Stimulated activated CD8-positive, alpha-beta memory T cell treated with anti-CD3 and anti-CD28 coated beads, Interleukin-4, amount 100 ng/mL, for 4 hours (primary cell): ENCODE results near the gene KCNIP3.

ENCODE experiments used
- DNase-seq, 2 donors: peaks; one replicate each; pipeline ENCODE4 v3.0.0-alpha.2; 2020; ENCODE audit warnings: low read depth in 2 of 2, low spot score in 1 of 2

KCNIP3 gene

DNA sequence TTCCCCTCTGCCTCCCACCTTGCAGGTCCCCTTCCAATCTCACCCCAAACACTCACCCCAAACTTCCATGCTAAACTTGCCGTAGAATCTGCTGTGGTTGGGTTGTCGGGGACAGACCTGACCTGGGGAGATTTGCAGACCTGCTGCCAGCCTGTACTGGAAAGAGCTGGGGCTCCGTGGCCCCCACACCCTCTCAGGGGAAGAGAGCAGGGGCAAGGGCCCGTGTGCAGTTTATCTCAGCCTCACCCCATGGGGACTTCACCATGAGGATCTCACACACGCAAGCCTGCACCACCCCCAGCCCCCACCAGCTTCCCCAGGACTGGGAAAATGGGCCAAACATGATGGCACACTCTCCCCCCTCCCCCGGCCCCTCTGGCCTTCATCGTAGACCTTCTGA lies 30.7 kb downstream of the KCNIP3 start:
- no peak for DNase-seq

DNA sequence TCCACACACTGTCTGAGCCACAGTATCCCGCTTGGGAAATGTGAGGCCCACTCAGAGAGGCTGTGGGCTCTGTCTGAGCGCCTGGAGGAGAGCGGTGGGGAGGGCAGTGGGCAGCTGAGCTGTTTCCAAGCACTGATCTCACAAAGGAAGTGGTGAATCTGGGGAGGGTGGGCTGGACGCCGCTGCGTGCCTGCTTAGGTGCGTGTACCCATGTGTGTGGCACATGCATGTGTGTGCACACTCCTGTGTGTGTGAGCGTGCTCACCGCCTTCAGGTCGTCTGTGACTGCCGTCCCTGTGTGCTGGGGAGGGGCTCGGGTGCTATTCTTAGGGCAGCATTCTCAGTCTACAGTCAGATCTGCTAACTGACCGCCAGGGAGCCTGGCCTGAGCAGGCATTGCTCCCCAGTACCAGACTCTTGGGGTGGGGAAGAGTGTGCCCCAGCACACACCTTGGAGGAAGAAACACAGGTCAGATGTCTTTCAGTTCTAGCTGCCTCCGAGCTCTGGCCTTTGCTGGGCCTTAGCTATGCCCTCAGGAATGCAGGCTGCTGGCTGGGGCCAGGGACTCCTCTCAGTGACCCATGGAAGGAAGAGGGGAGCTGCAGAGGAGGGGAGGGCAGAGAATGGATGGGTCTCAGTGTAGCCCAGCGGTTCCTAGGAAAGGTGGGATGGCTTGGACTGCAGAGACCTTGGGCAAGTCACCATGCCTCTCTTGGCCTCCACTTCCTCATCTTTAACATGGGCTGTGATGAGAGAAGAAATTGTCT lies 31.4 kb downstream of the KCNIP3 start:
- no peak for DNase-seq

DNA sequence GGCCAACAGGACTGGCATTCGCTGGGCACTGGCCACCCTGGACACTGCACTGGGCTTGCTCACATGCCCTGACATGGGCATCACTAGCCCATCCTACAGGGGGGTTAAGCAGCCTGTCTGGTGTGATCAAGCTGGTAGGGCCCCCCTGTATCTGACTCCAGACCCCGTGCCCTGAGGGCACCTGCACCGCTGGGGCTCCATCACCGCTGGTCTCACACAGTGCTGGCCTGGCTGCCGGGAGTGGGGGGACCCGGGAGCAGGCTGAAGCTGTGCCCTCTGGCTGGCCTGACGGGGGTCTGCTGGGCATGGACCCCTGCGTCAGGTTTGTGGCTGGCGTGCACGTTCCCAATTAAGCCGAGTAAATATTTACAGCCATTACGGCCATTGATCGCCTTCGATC lies 32.3 kb downstream of the KCNIP3 start:
- no peak for DNase-seq

DNA sequence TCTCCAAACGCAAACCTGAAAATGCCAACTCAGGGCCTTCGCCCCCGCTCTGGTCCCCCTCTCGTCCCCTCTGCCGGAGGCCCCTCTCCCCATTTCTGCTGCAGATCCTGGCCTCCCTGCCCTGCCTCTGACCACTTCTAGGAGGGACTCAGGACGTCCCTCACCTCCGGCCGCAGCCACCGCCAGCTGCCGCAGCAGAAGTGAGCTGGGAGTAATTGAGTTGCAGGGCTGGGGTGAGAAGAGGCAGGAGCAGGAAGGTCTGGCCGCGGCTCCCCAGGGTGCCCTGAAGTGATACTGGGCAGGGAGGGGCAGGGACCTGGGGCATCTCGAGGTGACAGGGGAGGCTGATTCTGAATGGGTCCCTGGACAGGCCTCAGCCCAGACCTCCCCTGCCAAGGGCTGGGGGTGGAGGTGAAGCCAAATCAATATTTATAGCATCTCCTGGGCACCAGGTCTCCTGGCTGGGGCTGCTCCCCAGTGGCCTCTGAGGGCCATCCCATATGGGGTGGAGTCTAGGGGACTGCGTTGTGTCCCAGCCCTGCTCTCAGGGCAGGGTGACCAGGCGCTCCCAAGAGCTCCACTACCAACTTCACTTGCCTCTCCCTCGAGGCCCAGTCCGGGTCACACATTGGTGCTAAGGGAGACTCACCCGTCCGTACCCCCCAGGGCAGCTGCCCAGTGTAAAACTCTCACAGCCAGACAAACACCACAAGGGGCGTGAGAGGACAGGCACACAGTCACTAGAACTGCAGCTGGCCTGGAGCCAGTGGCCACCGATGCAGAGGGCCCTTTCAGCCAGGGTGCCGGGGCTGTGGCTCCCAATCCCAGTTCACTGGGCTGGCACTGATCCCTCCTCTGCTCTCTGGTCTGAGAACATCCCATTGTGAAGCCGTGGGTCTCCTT lies 33.0 kb downstream of the KCNIP3 start:
- no peak for DNase-seq

DNA sequence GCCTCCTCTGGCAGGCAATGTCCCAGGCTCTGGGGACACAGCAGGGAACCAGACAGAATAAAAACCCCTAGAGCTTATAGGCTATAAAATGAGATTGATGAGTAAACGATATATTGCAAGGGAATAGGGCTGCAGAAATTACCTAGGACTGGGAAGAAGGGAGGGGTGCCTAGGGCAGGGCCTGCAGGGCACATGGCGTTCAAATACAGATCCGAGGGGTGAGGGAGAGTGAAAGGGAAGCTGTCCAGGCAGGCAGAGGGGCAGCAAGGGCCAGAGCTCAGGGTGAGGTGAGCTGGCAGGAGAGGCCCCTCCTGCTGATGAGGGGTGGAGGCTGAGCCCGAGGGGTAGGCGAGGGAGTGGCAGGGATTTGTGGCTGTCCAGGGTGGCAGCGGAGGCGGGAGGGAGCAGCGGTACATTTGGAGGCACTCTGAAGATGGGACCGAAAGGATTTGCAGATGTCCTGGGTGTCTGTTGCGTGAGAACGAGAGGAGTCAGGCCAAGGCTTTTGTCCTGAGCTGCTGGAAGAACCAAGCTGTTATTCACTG lies 33.7 kb downstream of the KCNIP3 start:
- DNase-seq: no peak

DNA sequence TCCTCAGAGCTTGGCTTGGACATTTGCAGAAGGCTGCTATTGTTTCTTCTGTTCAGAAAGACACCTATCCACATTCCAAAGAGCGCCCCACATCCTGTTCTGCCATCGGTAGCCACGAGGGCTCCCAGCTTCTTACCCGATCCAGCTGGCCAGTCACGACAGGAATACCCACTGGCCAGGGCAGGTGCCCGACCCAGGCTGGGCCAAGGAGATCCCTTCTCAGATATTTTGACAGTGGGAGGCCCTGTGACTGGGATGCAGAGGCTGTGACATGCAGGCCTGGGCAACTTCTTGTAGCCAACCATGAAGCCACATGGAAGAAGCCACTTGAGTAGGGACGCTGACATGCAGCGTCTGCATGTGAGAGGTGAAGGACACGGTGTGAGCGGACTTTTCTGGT lies 34.5 kb downstream of the KCNIP3 start:
- DNase-seq: no peak

DNA sequence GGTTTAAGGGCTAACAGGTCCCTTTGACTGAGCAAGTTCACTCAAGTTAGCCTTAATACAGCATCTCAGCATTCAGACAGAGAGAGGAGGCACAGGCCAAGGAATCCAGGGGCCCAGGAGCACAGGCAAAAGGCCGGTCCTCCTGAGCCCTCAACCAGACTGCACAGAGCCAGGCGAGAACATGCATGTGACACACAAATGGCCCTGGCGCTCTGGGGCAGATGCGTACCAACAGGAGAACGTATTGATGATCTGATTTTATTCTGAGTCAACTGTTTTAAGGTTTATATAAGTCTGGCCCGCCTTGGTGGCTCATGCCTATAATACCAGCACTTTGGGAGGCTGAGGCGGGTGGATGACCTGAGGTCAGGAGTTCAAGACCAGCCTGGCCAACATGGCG lies 34.9 kb downstream of the KCNIP3 start:
- DNase-seq: no peak

DNA sequence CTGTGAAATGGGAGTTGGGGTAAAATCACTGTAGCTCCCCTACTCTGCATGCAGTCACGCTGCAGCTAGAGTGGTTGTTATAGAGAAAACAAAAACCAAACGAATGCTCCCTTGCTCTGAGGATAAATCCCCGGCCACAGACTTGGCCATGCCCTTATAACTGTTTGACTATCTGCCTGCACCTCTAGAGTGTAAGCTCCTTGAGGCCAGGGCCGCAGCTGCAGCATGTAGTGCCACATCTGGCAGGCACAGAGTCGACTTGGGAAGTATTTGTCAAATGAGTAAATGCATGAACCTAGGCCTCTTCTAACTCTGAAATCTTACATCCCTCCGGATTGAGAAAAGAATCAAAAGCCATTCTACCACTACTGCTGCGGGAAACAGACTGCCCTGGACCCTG lies 35.9 kb downstream of the KCNIP3 start:
- DNase-seq: no peak

DNA sequence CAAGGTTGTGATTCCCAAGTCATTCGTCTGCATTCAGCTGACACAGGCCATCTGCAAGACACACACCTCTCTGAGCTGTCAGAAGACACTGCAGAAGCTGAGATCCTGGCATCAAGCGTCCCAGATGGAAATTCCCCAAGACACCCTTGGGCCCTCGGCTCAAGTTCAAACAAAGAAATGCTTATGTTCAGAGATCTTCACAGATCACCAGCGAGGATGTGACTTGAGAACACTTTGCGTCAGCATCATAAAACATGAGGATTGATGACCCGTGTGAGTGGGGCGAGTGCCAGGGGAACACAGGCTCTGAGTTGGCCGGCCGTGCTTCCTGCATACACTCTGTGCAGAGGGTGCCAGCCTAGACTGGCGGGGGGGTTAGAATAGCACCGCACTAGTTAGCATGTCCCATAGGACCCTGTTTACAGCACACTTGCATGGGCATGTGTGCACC lies 36.8 kb downstream of the KCNIP3 start:
- no peak for DNase-seq

DNA sequence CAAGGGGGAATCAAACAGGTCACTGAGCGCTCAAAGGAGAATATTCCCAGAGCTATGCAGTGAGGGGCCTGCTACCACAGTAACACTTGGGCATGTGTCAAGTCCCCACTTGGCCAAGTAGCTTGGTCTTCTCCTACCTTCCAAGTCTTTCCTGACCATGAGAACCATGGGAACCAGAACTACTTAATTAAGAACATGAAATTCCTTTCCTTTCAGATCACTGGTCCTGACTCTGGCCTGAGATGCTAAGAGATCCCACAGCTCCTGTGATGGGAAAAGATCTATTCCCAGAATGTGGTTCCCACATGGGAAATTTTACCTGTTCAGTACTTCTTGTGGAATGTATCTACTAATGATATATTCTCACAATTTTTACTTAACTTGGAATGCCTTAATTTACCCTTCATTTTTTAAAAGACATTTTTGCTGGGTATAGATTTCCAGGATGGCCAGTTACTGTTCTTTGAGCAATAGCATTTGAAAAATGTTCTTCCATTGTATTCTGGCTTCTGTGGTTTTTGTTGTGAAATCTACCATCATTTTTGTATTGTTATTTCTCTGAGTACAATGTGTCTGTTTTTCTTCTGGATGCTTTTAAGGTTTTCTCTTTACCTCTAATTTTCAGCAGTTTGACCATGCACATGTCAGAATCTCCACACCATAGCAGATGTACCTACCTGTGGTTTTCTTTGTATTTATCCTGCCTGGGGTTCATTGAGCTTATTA lies 37.9 kb downstream of the KCNIP3 start:
- no peak for DNase-seq

DNA sequence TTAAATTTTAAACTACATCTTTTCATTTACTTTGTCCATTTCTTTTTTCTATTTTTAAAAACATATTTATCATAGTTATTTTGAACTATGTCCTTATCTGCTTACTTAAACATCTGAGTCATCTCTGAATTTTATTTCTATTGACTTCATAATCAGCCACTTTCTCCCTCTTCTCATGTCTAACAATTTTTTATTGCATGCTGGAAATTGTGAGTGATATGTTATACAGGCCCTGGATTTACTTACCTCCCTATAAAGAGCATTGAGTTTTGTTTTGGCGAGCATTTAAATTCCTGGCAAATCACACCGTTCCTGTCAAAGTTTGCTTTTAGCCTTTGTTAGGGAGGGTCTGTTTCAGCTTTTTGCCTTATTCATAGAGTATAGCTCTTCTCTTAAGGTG lies 39.3 kb downstream of the KCNIP3 start:
- DNase-seq: no peak

DNA sequence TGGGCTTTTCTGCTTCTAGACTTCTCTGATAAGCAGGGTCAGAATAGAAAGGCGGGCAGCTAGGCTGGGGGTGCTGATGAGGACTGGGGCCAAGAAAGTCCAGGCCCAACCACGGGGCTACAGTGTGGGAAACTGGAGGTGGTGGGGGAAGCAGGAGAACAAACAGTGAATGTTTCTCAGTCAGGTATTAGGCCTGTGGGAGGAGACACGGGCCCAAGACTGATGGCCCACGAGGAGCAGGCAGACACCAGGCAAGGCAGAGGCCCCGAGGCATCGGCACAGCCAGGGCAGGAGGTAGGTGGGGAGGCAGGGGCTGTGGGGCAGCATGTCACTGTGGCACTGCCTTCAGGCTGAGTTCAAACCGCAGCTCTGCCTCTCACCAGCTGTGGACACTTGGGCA lies 40.7 kb downstream of the KCNIP3 start:
- no peak for DNase-seq

DNA sequence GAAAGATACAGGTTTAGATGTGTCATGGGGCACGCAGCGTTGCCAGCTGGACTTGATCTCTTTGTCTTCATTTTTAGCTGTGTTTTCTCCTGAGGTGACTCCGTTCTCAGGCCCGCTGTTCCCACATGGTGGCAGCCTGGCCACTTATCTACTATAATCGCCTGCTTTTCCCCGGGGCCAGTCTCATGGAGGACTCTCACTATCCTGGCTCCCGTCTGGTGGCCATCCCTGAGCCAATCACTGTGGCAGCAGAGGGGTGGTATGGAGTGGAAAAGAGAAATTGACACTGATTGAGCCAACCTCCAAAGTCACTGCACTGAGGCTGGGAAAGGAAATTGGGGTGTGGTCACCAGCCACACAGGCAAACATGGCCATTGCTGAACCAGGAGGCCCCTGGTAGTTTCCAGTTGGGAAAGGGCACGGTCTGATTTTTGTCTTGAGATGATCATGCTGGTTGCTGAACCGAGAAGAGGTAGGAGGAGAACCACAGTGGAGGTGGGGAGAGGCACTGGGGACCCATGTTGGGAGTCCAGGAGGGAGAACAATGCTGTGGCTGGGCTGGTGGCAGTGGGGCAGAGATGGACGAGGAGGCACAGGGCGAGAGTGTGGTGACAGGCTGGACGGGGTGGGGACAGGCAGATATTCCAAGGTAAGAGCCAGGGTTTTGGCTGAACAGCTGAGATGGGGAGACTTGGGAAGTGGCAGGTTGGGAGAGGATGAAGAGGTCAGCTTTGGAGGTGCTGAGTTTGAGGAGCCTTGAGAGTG lies 45.6 kb downstream of the KCNIP3 start:
- DNase-seq: no peak

DNA sequence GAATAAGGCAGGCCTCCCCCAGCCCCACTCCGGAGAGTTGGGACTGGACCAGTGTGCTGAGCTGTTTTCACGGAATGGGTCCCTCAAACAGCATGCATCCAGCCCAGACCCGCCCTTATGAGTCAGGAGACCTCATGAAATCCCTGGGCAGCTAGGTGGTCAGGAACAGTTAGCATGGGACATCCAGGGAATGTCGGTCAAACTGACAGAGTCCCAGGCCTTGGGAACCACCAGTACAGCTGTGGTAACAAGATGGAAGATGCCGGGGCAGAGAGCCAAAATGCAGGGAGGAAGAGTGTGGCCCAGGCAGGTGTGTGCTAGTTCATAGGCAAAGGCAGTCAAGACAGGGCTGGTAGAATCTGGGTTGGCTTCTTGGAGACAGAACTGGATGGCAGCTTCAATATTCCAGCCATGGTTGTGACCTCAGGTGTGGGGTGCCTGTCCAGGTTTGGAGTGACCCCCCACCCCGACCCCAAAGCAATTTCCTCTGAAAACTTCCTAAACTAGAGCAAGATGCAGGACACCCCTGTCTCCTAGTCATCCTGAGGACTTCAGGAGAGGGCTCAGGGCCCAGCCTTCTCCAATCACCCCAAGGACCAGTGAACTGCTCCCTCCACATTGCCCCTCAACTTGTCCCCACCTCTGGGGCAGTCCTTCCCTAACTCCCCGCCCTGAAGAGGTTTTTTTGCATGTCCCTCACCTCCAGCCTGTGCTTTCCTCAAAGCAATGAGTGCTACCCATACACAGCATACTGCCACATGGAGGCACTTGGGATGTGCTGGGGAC lies 46.5 kb downstream of the KCNIP3 start:
- no peak for DNase-seq

DNA sequence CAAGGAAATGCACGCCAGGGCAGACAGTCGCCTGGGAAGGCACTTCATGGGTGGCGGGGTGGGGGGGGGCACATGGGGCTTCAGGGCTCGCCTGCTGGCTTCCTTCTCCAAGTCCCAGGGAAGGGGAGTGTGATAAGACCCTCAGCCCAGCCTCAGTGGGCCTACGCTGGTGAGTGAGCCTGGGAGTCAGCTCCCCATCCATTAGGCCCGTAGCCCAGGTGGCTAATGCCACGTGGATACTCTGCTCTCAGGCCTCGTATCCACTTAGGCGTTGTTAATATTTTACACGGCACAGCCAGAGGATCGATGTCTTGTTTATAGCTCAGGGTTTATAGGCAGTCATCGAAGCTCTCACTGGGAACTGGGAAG lies 47.1 kb downstream of the KCNIP3 start:
- no peak for DNase-seq

DNA sequence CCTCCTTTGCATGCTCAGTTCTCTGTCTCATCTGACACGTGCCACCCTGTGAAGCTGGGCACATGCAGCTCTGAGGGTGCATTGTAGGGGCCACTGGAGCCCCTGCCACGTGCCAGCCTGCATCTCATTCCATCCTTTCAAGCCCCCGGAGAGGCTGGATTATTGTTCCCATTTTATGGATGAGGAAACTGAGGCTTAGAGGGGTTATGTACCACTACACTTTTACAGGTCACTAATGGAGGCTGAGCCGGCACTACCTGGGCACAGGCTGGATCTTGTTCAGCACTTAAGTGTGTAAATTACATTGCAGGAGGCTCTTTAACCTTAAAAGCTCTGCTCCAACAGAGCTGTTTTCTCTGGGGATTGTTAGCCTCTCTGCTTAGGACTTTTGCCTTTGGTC lies 47.5 kb downstream of the KCNIP3 start:
- DNase-seq: no peak

DNA sequence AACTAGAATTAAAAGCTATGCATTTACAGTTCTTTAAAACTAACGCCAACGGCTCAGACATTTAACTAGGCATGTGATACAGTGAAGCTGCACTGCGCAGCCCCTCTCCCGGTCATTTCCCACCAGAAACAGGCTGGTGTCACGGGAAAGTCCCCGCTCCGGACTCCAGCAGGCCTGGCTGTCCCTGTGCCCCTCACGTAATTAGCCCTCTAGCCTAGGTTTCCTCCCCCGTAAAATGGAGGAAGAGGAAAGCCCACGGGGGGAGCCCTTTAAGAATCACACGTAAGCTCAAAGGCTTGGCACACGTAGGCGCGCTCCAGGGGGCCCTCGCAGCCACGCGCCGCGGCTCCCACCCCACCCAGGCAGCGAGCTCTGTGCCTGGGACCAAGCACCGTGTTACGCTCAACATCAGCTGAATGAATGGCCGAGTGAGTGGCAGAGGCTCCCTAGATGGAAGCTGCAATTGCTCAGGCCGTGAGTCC lies 48.0 kb downstream of the KCNIP3 start:
- no peak for DNase-seq

DNA sequence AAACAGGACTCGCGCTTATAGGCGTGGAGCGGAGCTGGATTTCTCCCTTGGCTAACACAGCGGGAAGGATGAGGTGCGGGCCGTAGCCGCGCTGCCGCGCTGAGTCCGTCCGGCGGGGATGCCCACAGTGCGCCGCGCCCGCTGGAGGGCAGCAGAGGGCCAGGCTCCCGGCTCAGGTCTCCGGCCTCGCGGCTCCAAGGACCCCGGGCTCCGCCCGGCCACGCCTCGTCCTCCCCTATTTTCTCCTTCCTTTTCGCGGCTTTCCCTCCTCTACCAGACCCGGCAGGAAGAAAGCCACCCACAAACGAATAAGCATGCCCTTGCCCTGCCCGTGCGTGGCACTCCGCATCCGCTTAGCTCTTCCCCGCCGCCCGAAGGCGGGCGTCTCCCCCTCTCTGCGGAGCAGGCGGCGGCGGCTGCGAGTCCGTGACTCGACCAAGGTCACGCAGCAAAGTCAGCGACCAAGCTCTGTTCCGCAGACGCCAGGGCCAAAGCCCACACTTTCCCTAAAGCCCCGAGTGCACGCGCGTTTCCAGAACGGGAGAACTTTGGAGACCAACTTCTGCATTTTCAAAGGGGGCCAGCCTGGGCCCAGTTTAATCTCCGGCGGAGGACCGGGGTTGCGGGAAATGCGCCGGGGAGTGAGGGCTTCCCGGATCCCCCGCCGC lies 48.5 kb downstream of the KCNIP3 start:
- DNase-seq: peak; percentile 8 to 13

DNA sequence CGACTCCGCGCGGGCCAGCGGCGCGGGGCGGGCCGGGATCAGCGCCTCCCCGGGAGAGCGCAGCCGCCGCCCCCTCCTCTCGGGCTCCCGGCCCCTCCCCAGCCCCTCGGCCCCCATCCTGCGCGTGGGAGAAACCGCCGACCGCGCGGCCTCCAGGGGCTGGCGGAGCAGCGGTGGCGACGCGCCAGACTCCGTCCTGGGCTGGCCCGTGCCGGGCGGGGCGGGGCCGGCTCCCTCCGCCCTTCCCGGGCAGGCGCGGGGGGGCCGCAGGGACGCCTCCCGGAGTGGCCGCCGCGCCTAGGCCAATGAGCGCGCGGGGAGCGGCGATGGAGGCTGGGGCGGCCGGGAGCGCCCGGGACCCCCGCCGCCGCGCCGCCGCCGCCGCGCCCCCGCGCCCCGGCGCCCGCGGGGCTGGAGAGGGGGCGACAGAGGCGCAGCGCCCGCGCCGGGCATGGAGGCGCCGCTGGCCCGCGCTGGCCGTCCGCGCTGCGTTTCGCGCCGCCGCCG lies 49.1 kb downstream of the KCNIP3 start:
- no peak for DNase-seq
